MM.1S (cell line): Measurements from ENCODE around the gene DNA2.

Experiments used
- DNase-seq: peaks from one replicate; pipeline ENCODE4 v3.0.0-alpha.2; 2015
- H2AFZ ChIP-seq: fragments of 300-600 bp; sonication (generic); 2 replicates; pipeline ENCODE4 v1.6.0; 2016; ENCODE audit warnings: antibody characterized with exemption, low read length
- H3F3A ChIP-seq: fragments of 300-600 bp; sonication (generic); 2 replicates; pipeline ENCODE4 v1.6.1; 2016; ENCODE audit warnings: mild to moderate bottlenecking, antibody characterized with exemption, low read length, moderate library complexity, mixed read lengths; ENCODE audit not compliant: insufficient read depth
- H3K27ac ChIP-seq: fragments of 300-600 bp; sonication (generic); 2 replicates; pipeline ENCODE4 v1.5.1; 2016; ENCODE audit warnings: mild to moderate bottlenecking, low read length
- H3K27me3 ChIP-seq: fragments of 300-600 bp; sonication (generic); replicated peaks from 2 replicates; pipeline ENCODE4 v1.6.0; 2016; ENCODE audit warnings: low read length; ENCODE audit not compliant: insufficient read depth
- H3K36me3 ChIP-seq: fragments of 300-600 bp; sonication (generic); replicated peaks from 2 replicates; pipeline ENCODE4 v1.6.1; 2016; ENCODE audit warnings: mild to moderate bottlenecking, low read length, mixed read lengths; ENCODE audit not compliant: insufficient read depth
- H3K4me1 ChIP-seq: fragments of 300-600 bp; sonication (generic); 2 replicates; pipeline ENCODE4 v1.6.1; 2016; ENCODE audit warnings: low read length, mixed read lengths
- H3K4me2 ChIP-seq: fragments of 300-600 bp; sonication (generic); 2 replicates; pipeline ENCODE4 v1.6.0; 2016; ENCODE audit warnings: low read depth, low read length
- H3K4me3 ChIP-seq: fragments of 300-600 bp; sonication (generic); 2 replicates; pipeline ENCODE4 v1.5.1; 2016; ENCODE audit warnings: low read length, mixed read lengths
- H3K79me2 ChIP-seq: fragments of 300-600 bp; sonication (generic); 2 replicates; pipeline ENCODE4 v1.6.1; 2016; ENCODE audit warnings: mixed run types, low read length, mixed read lengths
- H3K9ac ChIP-seq: fragments of 300-600 bp; sonication (generic); 2 replicates; pipeline ENCODE4 v1.6.1; 2016; ENCODE audit warnings: low read length, mixed read lengths
- H3K9me2 ChIP-seq: fragments of 300-600 bp; sonication (generic); replicated peaks from 2 replicates; pipeline ENCODE4 v1.6.1; 2016; ENCODE audit warnings: mild to moderate bottlenecking, low read length, mixed read lengths; ENCODE audit not compliant: insufficient read depth
- H3K9me3 ChIP-seq: fragments of 300-600 bp; sonication (generic); replicated peaks from 2 replicates; pipeline ENCODE4 v1.6.1; 2016; ENCODE audit warnings: mild to moderate bottlenecking, low read length, mixed read lengths; ENCODE audit not compliant: insufficient read depth
- H4K20me1 ChIP-seq: fragments of 300-600 bp; sonication (generic); 2 replicates; pipeline ENCODE4 v1.6.1; 2016; ENCODE audit warnings: mild to moderate bottlenecking, low read length, moderate library complexity, mixed read lengths; ENCODE audit not compliant: insufficient read depth
- CTCF ChIP-seq: fragments of 300-600 bp; sonication (generic); IDR thresholded peaks from 2 replicates; pipeline ENCODE4 v1.5.1; 2016; ENCODE audit warnings: antibody characterized with exemption, low read length, mixed read lengths
- EZH2 ChIP-seq: fragments of 300-600 bp; sonication (generic); optimal IDR thresholded peaks from 2 replicates; pipeline ENCODE3; 2017; ENCODE audit warnings: low read depth, mild to moderate bottlenecking, antibody characterized with exemption, low read length, mixed read lengths
- EZH2phosphoT487 ChIP-seq: fragments of 300-600 bp; sonication (generic); IDR thresholded peaks from 2 replicates; pipeline ENCODE4 v1.6.1; 2018; ENCODE audit warnings: antibody characterized with exemption, low read length

Gene DNA2

GRCh38 chr10:68385740-68386139, 86.0 kb downstream of the DNA2 start:
- Histone ChIP-seq H3K4me1 (no peaks in the 10 kb centered on the region), H3K9ac (no peak overlapping the region), H3K27me3 (no peaks in the 10 kb centered on the region), H3K4me3 (no peak overlapping the region), H3K9me3 (no peaks in the 10 kb centered on the region), H3K4me2 (no peak overlapping the region), H4K20me1 (no peaks in the 10 kb centered on the region), H3K36me3 (no peaks in the 10 kb centered on the region), H3K79me2 (no peaks in the 10 kb centered on the region), H3K9me2 (no peaks in the 10 kb centered on the region), H2AFZ (no peak overlapping the region), H3F3A (no peaks in the 10 kb centered on the region), H3K27ac (no peak overlapping the region)
- DNase-seq, result no peak
- no peak for TF ChIP-seq CTCF
- TF ChIP-seq EZH2, result no peak
- no peak for TF ChIP-seq EZH2phosphoT487

GRCh38 chr10:68371604-68372003, 100.2 kb downstream of the DNA2 start:
- no peaks in the 10 kb centered on the region for H3K79me2 ChIP-seq
- H3K4me2 ChIP-seq, result no peak overlapping the region
- H3K27ac ChIP-seq, result no peak overlapping the region
- H2AFZ ChIP-seq, result no peak overlapping the region
- H3K9ac ChIP-seq, result no peak overlapping the region
- no peaks in the 10 kb centered on the region for H3K36me3 ChIP-seq
- H4K20me1 ChIP-seq, result no peaks in the 10 kb centered on the region
- H3K9me2 ChIP-seq, result no peaks in the 10 kb centered on the region
- no peak for TF ChIP-seq EZH2
- TF ChIP-seq CTCF, result no peak
- TF ChIP-seq EZH2phosphoT487, result no peak
- DNase-seq, result no peak
- no peaks in the 10 kb centered on the region for H3K27me3 ChIP-seq
- H3K9me3 ChIP-seq, result no peaks in the 10 kb centered on the region
- H3F3A ChIP-seq, result no peaks in the 10 kb centered on the region
- H3K4me1 ChIP-seq, result no peaks in the 10 kb centered on the region
- H3K4me3 ChIP-seq, result no peak overlapping the region

- Histone ChIP-seq H3K27me3 (no peaks in the 10 kb centered on the region), H3K4me3 (no peak overlapping the region), H3K9me2 (no peaks in the 10 kb centered on the region), H4K20me1 (no peaks in the 10 kb centered on the region), H3K4me2 (no peak overlapping the region), H3K9ac (no peak overlapping the region), H2AFZ (no peak overlapping the region), H3K36me3 (no peaks in the 10 kb centered on the region), H3K9me3 (no peaks in the 10 kb centered on the region), H3K4me1 (no peaks in the 10 kb centered on the region), H3K27ac (no peak overlapping the region), H3F3A (no peaks in the 10 kb centered on the region), H3K79me2 (no peaks in the 10 kb centered on the region)
- DNase-seq, result no peak
- no peak for TF ChIP-seq CTCF
- TF ChIP-seq EZH2, result no peak
- TF ChIP-seq EZH2phosphoT487, result no peak
Measured at GRCh38 chr10:68367121-68367520, 104.7 kb downstream of the DNA2 start.
